DOHH2 (cell line): Measurements from ENCODE around the gene ATP10D.

Experiments
- H3F3A ChIP-seq: fragments of 200-600 bp; sonication (generic), shearing (Covaris generic); 2 replicates; pipeline ENCODE4 v1.6.0; 2016; ENCODE audit warnings: antibody characterized with exemption, mild to moderate bottlenecking; ENCODE audit not compliant: control insufficient read depth, insufficient read depth
- H3K27ac ChIP-seq: fragments of 200-600 bp; sonication (generic); 2 replicates; pipeline ENCODE4 v1.5.1; 2014; ENCODE audit warnings: low read depth, mild to moderate bottlenecking, low read length, moderate library complexity
- H3K27me3 ChIP-seq: fragments of 200-600 bp; sonication (generic); 2 replicates; pipeline ENCODE4 v1.6.1; 2014; ENCODE audit warnings: mild to moderate bottlenecking, low read length, mixed read lengths; ENCODE audit not compliant: control insufficient read depth
- H3K36me3 ChIP-seq: fragments of 200-600 bp; sonication (generic); 2 replicates; pipeline ENCODE4 v1.6.1; 2014; ENCODE audit warnings: mild to moderate bottlenecking, low read length, moderate library complexity, mixed read lengths; ENCODE audit not compliant: control insufficient read depth
- H3K4me1 ChIP-seq: fragments of 200-600 bp; sonication (generic); 2 replicates; pipeline ENCODE4 v1.6.1; 2014; ENCODE audit warnings: mild to moderate bottlenecking, low read length, mixed read lengths; ENCODE audit not compliant: control insufficient read depth
- H3K4me2 ChIP-seq: fragments of 200-600 bp; sonication (generic); 2 replicates; pipeline ENCODE4 v1.6.0; 2014; ENCODE audit warnings: mild to moderate bottlenecking, low read length, moderate library complexity
- H3K4me3 ChIP-seq: fragments of 200-600 bp; sonication (generic); 2 replicates; pipeline ENCODE4 v1.5.1; 2014; ENCODE audit warnings: mild to moderate bottlenecking, low read length, mixed read lengths
- H3K79me2 ChIP-seq: fragments of 200-600 bp; sonication (generic); 2 replicates; pipeline ENCODE4 v1.6.1; 2014; ENCODE audit warnings: mild to moderate bottlenecking, low read length, mixed read lengths; ENCODE audit not compliant: control insufficient read depth
- H3K9me2 ChIP-seq: fragments of 200-600 bp; sonication (generic); replicated peaks from 2 replicates; pipeline ENCODE4 v1.6.1; 2014; ENCODE audit warnings: mild to moderate bottlenecking, low read length, mixed read lengths; ENCODE audit not compliant: control insufficient read depth
- H3K9me3 ChIP-seq: fragments of 200-600 bp; sonication (generic); 2 replicates; pipeline ENCODE4 v1.6.1; 2014; ENCODE audit warnings: antibody characterized with exemption, low read length, mixed read lengths; ENCODE audit not compliant: control insufficient read depth, insufficient read depth
- H4K20me1 ChIP-seq: fragments of 200-600 bp; sonication (generic); 2 replicates; pipeline ENCODE4 v1.6.0; 2014; ENCODE audit warnings: low read depth, mild to moderate bottlenecking, antibody characterized with exemption, low read length, moderate library complexity; ENCODE audit not compliant: control insufficient read depth, insufficient read depth
- EZH2phosphoT487 ChIP-seq: fragments of 200-600 bp; sonication (generic); IDR thresholded peaks from 2 replicates; pipeline ENCODE4 v1.6.1; 2017; ENCODE audit warnings: borderline replicate concordance, mild to moderate bottlenecking, antibody characterized with exemption, low read length, moderate library complexity, mixed read lengths
- TF ChIP-seq, protein P1 (sequence below): fragments of 200-600 bp; sonication (generic); IDR thresholded peaks from one replicate; pipeline ENCODE4 v1.5.1; 2014; ENCODE audit warnings: antibody characterized with exemption, mild to moderate bottlenecking, low read depth, low read length; ENCODE audit not compliant: poor library complexity, severe bottlenecking

ATP10D gene

DNA sequence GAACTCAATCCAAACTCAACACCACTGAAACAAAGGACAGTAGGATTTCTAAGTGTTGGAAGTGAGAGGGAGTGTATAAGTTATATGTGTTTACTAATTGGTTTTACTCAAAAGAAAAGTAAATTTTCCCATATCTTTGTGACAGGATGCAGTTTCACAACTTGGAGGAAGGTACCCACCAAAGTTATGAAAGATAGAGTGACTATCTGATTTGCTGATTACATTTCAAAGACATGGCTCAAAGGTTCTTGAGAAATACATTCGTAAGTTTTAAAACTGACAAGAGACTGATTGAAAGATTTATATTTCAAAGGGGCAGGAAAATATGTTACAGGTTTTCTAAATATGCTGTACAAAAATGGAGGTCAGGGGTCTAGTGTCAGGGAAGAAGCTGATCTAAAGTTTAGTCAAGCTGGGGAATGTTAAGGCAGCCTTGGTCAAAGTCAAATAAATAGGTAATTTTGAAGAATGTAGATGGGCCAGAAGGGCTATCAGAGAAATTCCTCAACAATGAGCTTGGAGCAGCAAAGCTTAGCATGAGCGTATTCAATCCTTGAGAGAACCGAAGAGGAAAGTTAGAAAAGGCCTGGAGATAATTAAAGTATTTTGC is 11.8 kb upstream of the ATP10D start:
- TF ChIP-seq, protein P1, sequence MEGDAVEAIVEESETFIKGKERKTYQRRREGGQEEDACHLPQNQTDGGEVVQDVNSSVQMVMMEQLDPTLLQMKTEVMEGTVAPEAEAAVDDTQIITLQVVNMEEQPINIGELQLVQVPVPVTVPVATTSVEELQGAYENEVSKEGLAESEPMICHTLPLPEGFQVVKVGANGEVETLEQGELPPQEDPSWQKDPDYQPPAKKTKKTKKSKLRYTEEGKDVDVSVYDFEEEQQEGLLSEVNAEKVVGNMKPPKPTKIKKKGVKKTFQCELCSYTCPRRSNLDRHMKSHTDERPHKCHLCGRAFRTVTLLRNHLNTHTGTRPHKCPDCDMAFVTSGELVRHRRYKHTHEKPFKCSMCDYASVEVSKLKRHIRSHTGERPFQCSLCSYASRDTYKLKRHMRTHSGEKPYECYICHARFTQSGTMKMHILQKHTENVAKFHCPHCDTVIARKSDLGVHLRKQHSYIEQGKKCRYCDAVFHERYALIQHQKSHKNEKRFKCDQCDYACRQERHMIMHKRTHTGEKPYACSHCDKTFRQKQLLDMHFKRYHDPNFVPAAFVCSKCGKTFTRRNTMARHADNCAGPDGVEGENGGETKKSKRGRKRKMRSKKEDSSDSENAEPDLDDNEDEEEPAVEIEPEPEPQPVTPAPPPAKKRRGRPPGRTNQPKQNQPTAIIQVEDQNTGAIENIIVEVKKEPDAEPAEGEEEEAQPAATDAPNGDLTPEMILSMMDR: no peak
- TF ChIP-seq EZH2phosphoT487: no peak
- H3K27ac ChIP-seq: no peak overlapping the region
- H3K4me2 ChIP-seq: no peak overlapping the region

DNA sequence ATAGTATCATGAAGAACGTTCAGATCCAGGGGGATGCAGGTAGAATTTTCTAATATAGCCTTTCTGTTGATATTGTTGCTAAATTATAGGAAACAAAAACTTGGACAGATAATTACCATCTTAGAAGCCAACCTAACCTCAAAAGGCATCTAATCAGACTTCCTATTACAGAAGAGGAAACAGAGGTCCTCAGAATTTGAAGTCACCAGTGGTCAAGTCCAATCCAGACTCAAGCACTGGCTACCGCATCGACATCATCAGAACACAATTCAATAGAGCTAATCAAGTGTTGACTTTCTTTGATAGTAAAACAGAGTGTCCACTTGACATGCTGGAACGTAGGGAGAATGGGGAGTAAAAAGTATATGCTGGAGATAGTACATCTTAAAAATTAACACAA is 10.3 kb upstream of the ATP10D start:
- Histone ChIP-seq H3F3A (no peaks in the 10 kb centered on the region), H3K4me2 (no peak overlapping the region), H3K4me1 (no peaks in the 10 kb centered on the region), H3K4me3 (no peak overlapping the region), H3K27me3 (no peaks in the 10 kb centered on the region), H3K79me2 (no peaks in the 10 kb centered on the region), H3K9me3 (no peaks in the 10 kb centered on the region), H4K20me1 (no peaks in the 10 kb centered on the region), H3K27ac (no peak overlapping the region), H3K36me3 (no peaks in the 10 kb centered on the region), H3K9me2 (no peaks in the 10 kb centered on the region)
- TF ChIP-seq EZH2phosphoT487: no peak
- TF ChIP-seq, protein P1: no peak

More for the DNA sequence above, 11.8 kb upstream of the ATP10D start:
- no peaks in the 10 kb centered on the region for H3K27me3 ChIP-seq
- H3K36me3 ChIP-seq: no peaks in the 10 kb centered on the region
- no peak overlapping the region for H3K4me3 ChIP-seq
- no peaks in the 10 kb centered on the region for H3K79me2 ChIP-seq
- H4K20me1 ChIP-seq: no peaks in the 10 kb centered on the region
- H3F3A ChIP-seq: no peaks in the 10 kb centered on the region
- H3K9me2 ChIP-seq: no peaks in the 10 kb centered on the region
- no peaks in the 10 kb centered on the region for H3K4me1 ChIP-seq
- no peaks in the 10 kb centered on the region for H3K9me3 ChIP-seq

DNA sequence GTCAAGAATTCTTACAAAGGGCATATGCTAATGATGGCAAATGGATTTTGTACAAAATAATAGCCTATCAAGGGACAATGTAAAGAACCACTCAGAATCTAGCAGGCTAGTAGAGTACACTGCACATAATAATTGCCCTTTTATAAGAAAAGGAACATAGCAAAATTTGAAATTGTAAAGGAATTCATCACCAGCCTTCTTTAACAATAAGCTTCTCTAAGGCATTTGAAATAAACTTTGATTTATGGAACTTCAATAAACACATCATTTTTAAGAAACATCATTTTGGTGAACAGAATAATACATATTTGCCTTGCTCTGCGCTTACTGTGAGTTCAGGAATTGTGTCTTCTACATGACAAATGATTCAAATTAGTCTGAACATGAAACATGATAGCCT is 9.7 kb upstream of the ATP10D start:
- H3K36me3 ChIP-seq: no peaks in the 10 kb centered on the region
- no peak for TF ChIP-seq EZH2phosphoT487
- TF ChIP-seq, protein P1: no peak
- H3K9me2 ChIP-seq: no peaks in the 10 kb centered on the region
- H4K20me1 ChIP-seq: no peaks in the 10 kb centered on the region
- no peaks in the 10 kb centered on the region for H3F3A ChIP-seq
- no peaks in the 10 kb centered on the region for H3K9me3 ChIP-seq
- no peak overlapping the region for H3K4me2 ChIP-seq
- no peaks in the 10 kb centered on the region for H3K79me2 ChIP-seq
- H3K27me3 ChIP-seq: no peaks in the 10 kb centered on the region
- no peaks in the 10 kb centered on the region for H3K4me1 ChIP-seq
- no peak overlapping the region for H3K27ac ChIP-seq
- no peak overlapping the region for H3K4me3 ChIP-seq

DNA sequence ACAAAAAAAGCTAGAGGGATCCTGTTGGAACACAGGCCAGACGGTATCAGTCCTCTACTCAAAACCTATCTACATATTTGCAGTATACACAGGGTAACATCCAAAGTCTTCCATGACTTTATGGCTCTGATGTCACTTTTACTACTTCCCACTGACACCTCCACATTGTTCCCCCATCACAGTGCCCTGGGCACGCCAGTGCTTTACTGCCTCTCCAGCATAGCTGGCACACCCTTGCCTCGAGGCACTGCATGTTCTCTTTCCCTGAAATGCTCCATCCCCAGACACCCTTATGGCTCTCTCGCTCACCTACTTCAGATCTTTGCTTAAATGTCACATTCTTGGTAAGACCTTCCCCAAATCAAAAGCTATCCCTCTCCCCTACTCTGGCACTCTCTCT is 6.3 kb upstream of the ATP10D start:
- no peaks in the 10 kb centered on the region for H3K9me2 ChIP-seq
- no peak for TF ChIP-seq EZH2phosphoT487
- TF ChIP-seq, protein P1: no peak
- H4K20me1 ChIP-seq: no peaks in the 10 kb centered on the region
- no peak overlapping the region for H3K4me3 ChIP-seq
- peaks cover 21% of the 10 kb centered on the region for H3K4me1 ChIP-seq
- H3F3A ChIP-seq: peaks cover 12% of the 10 kb centered on the region
- no peaks in the 10 kb centered on the region for H3K9me3 ChIP-seq
- H3K27ac ChIP-seq: no peak overlapping the region
- H3K36me3 ChIP-seq: no peaks in the 10 kb centered on the region
- H3K4me2 ChIP-seq: no peak overlapping the region
- no peaks in the 10 kb centered on the region for H3K79me2 ChIP-seq
- no peaks in the 10 kb centered on the region for H3K27me3 ChIP-seq
